NCI-H2196 (cell line): Measurements from ENCODE around the gene THEM5.
"Not testable (repeated sequence)": the region's sequence is repeated elsewhere in the genome, so short reads cannot be mapped to it uniquely, and the experiment has no call there.

Experiments
- DNase-seq: peaks from one replicate; lab custom pipeline; 2025; ENCODE audit not compliant: unreplicated experiment; lab: John Stamatoyannopoulos, UW

THEM5 gene, protein sequence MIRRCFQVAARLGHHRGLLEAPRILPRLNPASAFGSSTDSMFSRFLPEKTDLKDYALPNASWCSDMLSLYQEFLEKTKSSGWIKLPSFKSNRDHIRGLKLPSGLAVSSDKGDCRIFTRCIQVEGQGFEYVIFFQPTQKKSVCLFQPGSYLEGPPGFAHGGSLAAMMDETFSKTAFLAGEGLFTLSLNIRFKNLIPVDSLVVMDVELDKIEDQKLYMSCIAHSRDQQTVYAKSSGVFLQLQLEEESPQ

DNA sequence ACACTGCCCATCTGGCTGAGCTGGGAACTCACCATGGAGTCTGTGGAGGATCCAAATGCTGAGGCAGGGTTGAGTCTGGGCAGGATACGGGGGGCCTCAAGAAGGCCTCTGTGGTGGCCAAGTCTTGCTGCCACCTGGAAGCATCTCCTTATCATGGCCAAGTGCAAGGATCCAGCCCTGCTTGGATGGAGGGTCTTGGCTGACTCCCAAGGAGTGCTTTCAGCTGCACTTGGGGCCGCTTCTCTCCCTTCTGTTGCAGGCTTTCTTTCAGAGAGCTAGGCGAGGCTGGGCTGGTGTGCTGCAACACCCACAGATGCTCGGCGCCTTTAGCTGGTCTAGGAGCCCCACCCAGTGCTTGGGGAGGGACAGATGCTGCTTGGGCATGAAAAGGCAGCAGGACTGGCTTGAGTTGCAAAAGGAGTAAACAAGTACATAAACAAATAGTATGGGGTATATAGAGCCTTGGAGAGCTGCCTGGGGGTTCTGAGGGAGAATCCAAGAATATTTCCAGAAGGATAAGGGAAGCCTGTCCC lies at the start of gene THEM5:
Gene THEM5 (minus strand): TSS at position 302 of the 533 bp plus-strand sequence. CDS start 147 bp downstream, at position 155.
- DNase-seq: no peak

GRCh38 chr1:151902858-151903257 lies 49.3 kb upstream of the THEM5 start:
- DNase-seq: no peak

GRCh38 chr1:151900804-151901203 lies 47.3 kb upstream of the THEM5 start:
- not testable (repeated sequence) for DNase-seq

DNA sequence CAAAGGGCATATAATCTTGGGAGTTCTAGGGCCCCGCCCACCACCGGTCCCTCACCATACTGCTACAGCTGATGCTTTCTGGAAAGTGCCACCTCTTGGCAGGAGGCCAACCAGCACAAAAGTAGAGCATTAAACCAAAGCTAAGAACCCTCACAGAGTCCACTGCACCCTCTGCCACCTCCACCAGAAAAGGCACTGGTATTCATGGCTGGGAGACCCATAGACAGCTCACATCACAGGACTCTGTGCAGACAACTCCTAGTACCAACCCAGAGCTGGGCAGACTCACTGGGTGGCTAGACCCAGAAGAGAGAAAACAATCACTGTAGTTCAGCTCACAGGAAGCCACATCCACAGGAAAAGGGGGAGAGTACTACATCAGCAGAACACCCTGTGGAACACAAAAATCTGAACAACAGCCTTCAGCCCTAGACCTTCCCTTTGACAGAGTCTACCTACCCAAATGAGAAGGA lies 45.0 kb upstream of the THEM5 start:
- no peak for DNase-seq

DNA sequence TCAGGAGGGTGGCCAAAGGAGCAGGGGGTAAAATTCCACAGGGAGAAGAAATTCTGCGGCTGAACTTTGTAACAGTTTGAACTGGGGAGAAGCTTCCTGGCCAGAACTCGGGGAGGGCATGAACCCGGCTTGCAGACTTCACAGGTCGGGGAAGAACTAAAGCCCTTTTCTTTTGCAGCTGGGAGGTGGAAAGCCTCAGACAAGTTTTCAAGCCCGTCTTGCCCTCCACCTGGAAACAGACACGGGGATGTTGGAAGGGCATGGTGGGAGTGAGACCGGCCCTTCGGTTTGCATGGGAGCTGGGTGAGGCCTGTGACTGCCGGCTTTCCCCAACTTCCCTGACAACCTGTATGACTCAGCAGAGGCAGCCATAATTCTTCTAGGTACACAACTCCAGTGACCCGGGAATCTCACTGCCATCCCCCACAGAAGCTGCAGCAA lies 44.5 kb upstream of the THEM5 start:
- no peak for DNase-seq

GRCh38 chr1:151893176-151893924 lies 39.8 kb upstream of the THEM5 start:
- DNase-seq: no peak

GRCh38 chr1:151892190-151892589 lies 38.7 kb upstream of the THEM5 start:
- no peak for DNase-seq

GRCh38 chr1:151891512-151891911 lies 38.0 kb upstream of the THEM5 start:
- no peak for DNase-seq

GRCh38 chr1:151888972-151889570 lies 35.6 kb upstream of the THEM5 start:
- peak; percentile 13 for DNase-seq

- no peak for DNase-seq
Observed at GRCh38 chr1:151887028-151887427, 33.5 kb upstream of the THEM5 start.

DNA sequence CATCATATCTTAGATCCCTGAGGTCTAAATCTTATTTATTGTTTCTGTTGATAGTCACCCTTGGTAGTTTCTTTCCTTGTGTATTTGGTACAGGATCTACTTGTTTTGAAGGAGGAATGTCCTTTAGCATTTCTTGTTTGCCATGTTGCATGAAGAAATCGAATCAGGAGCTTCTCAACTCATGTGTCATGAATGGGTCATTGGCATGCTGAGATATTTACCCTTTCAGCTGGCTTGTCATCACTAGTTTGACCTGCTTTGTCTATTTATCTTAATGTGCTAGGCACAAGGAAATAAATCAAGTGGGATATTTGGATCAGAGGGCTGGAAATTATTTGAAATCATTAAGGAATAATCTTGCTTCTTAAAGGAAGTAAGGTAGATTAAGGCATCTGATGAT lies 32.0 kb upstream of the THEM5 start:
- DNase-seq: no peak

GRCh38 chr1:151884879-151885278 lies 31.4 kb upstream of the THEM5 start:
- not testable (repeated sequence) for DNase-seq

GRCh38 chr1:151884445-151884844 lies 30.9 kb upstream of the THEM5 start:
- not testable (repeated sequence) for DNase-seq

DNA sequence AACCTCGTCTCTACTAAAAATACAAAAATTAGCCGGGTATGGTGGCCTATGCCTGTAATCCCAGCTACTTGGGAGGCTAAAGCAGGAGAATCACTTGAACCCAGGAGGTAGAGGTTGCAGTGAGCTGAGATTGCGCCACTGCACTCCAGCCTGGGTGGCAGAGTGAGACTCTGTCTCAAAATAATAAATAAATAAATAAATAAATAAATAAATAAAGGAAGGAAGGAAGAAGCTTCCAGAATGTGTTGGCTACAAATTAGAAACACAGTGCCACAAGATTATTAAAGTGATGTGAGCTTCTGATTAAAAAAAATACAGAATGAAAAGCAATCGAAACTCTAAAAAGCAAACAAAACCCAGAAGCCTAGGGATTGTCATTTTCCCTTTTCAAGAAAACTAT lies 30.4 kb upstream of the THEM5 start:
- not testable (repeated sequence) for DNase-seq

DNA sequence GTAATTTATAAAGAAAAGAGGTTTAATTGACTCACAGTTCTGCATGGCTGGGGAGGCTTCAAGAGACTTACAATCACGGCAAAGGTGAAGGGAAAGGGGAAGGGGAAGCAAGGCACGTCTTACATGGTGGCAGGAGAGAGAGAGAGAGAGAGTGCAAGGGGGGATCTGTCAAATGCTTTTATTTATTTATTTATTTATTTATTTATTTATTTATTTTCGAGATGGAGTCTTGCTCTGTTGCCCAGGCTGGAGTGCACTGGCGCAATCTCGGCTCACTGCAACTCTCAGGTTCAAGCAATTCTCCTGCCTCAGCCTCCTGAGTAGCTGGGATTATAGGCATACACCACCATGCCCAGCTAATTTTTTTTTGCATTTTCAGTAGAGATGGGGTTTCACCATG lies 29.4 kb upstream of the THEM5 start:
- not testable (repeated sequence) for DNase-seq

DNA sequence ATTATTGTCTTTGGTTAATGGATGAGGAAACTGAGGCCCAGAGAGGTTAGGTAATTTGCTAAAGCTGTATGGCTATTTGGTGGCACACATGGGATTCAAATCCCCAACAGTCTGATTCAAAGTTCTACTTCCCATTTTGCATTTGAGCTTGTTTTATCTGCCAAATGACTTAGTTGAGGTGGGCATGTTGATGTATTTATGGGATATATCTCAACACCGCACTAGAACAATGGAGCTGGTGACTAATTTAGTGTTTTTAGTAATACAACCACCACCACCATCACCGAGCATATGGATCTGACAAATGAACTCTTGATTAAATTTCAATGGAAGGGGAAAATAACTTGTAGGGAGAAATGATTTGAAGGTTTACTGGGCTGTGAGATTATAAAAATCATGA lies 29.0 kb upstream of the THEM5 start:
- no peak for DNase-seq

DNA sequence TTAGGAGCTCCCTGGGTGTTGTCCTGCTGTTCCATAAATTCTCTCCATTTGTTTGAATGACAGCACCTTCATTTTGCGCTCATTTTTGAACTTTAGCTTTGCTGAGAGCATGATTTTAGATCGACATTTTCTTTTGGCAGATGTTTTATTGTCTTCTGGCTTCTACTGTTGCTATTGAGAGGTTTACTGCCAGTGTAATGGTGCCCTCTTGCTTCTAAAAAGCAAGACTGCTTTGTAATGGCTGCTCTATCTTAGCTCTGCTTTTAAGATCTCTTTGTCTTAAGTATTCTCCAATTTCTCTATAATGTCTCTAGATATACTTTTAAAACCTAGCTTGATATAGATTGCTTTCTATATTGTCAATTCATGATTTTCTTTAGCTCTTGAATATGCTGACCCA lies 28.0 kb upstream of the THEM5 start:
- DNase-seq: no peak

GRCh38 chr1:151875419-151876097 lies 22.0 kb upstream of the THEM5 start:
- DNase-seq: no peak

DNA sequence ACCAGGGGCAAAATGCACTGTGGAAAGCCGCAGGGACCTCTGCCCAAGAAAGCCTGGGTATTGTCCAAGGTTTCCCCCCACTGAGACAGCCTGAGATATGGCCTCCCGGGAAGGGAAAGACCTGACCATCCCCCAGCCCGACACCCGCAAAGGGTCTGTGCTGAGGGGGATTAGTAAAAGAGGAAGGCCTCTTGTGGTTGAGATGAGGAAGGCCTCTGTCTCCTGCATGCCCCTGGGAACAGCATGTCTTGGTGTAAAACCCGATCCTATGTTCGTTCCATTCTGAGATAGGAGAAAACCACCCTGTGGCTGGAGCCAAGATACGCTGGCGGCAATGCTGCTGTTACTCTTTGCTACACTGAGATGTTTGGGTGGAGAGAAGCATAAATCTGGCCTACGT lies 19.3 kb upstream of the THEM5 start:
- DNase-seq: not testable (repeated sequence)

GRCh38 chr1:151871284-151872030 lies 17.9 kb upstream of the THEM5 start:
- no peak for DNase-seq
